ENCODE results near the gene EXD3.

EXD3 gene

DNA sequence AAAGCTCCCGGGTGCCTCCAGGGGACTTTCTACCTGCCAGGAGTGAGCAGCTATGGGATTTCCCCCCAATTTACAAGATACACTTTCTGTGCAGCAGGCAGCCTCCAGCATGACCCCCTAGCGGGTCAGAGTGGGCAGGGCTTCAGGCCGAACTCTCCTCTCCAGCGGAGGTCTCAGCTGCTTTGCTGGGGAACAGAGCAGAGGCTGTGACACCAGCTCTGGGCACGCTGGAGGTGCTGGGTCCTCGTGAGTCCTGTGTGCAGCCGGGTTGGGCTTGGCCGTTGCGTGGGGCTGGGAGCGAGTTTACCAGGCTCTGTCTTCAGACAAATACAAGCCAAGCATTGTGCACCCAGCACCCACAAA lies 123.8 kb downstream of the EXD3 start:
- Mint-ChIP-seq H3K36me3 (no peaks in the 10 kb centered on the region), H3K9me3 (no peaks in the 10 kb centered on the region), H3K4me3 (no peak overlapping the region), H3K27ac (no peak overlapping the region), H3K4me1 (peaks cover 14% of the 10 kb centered on the region)
- ATAC-seq (no peak), DNase-seq (ENCODE audit: low spot score in 2 of 2) (no peak)

GRCh38 chr9:137298401-137299202 lies 124.4 kb downstream of the EXD3 start:
- ATAC-seq (no peak), DNase-seq (ENCODE audit: low spot score in 2 of 2) (no peak)
- Mint-ChIP-seq H3K9me3 (no peaks in the 10 kb centered on the region), H3K4me3 (no peak overlapping the region), H3K27ac (no peak overlapping the region), H3K4me1 (peaks cover 14% of the 10 kb centered on the region), H3K36me3 (no peaks in the 10 kb centered on the region)

- DNase-seq (ENCODE audit: low spot score in 2 of 2) (peak in 1 of 2 donors; percentile 49), ATAC-seq (no peak)
- Mint-ChIP-seq H3K27ac (no peak overlapping the region), H3K4me1 (peaks cover 14% of the 10 kb centered on the region), H3K36me3 (no peaks in the 10 kb centered on the region), H3K9me3 (no peaks in the 10 kb centered on the region), H3K4me3 (no peak overlapping the region)
Measured at GRCh38 chr9:137297966-137298365, 125.0 kb downstream of the EXD3 start.

- H3K9me3 Mint-ChIP-seq = no peaks in the 10 kb centered on the region
- peak in 1 of 2 donors; percentile 51 for DNase-seq (ENCODE audit: low spot score in 2 of 2)
- peak overlapping the region; percentile 68 for H3K4me3 Mint-ChIP-seq
- peaks cover 14% of the 10 kb centered on the region for H3K4me1 Mint-ChIP-seq
- H3K27ac Mint-ChIP-seq = no peak overlapping the region
- H3K36me3 Mint-ChIP-seq = no peaks in the 10 kb centered on the region
- no peak for ATAC-seq
Measured at GRCh38 chr9:137296670-137297664, 126.0 kb downstream of the EXD3 start.

DNA sequence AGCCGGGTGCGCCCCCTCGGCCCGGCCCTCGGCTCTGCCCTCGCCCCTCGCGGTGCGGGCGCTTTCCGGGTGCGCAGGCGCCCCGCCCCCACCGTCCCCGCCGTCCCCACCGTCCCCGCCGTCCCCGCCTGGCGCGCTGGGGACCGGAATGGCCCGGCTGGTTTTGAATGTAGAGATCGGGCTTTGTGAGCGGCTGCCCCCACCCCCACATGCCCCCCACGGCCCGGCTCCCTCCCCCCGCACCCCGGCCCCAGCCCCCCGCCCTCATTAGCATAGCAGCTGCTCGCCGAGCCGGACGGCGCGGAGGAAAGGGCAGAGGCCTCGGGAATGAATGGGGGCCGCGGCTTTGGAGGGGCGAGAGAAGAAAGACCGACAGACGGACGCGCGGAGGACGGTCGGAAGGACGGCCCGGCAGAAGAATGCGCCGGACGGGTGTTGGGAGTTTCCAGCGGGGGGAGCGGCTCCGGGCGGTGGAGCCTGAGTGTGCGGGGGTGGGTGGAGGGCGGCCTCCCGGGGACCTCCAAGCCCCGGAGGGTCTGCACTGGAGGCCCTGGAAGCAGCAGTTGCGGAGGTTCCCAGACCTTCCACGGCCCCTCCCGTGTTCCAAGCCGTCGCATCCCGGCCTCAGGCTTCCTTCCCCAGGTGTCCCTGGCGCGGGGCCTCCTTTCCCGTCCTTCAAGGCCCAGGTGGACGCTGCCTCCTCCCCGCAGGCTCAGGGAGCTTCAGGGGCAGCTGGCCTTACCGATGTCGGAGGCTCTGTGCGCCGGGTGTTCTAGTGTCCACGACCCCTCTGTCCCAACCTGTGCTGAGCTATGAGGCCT lies 126.9 kb downstream of the EXD3 start:
- ATAC-seq = peak; percentile 22
- no peak for DNase-seq (ENCODE audit: low spot score in 2 of 2)
- Mint-ChIP-seq H3K36me3 (no peaks in the 10 kb centered on the region), H3K27ac (no peak overlapping the region), H3K9me3 (no peaks in the 10 kb centered on the region), H3K4me1 (peaks cover 13% of the 10 kb centered on the region), H3K4me3 (peak overlapping the region; percentile 68)

GRCh38 chr9:137295238-137295811 lies 127.6 kb downstream of the EXD3 start:
- Mint-ChIP-seq H3K36me3 (no peaks in the 10 kb centered on the region), H3K9me3 (no peaks in the 10 kb centered on the region), H3K27ac (no peak overlapping the region), H3K4me3 (no peak overlapping the region), H3K4me1 (peaks cover 7% of the 10 kb centered on the region)
- peak; percentile 64 to 77 for DNase-seq (ENCODE audit: low spot score in 2 of 2)
- peak; percentile 85 for ATAC-seq

GRCh38 chr9:137294681-137295237 lies 128.2 kb downstream of the EXD3 start:
- H3K27ac Mint-ChIP-seq = no peak overlapping the region
- H3K4me1 Mint-ChIP-seq = peaks cover 7% of the 10 kb centered on the region
- no peaks in the 10 kb centered on the region for H3K9me3 Mint-ChIP-seq
- H3K36me3 Mint-ChIP-seq = no peaks in the 10 kb centered on the region
- ATAC-seq = no peak
- no peak for DNase-seq (ENCODE audit: low spot score in 2 of 2)
- peak overlapping the region; percentile 42 for H3K4me3 Mint-ChIP-seq

GRCh38 chr9:137294091-137294680 lies 128.8 kb downstream of the EXD3 start:
- no peaks in the 10 kb centered on the region for H3K9me3 Mint-ChIP-seq
- H3K4me1 Mint-ChIP-seq = peaks cover 7% of the 10 kb centered on the region
- ATAC-seq (peak; percentile 60), DNase-seq (ENCODE audit: low spot score in 2 of 2) (peak in 1 of 2 donors; percentile 51)
- no peak overlapping the region for H3K27ac Mint-ChIP-seq
- peak overlapping the region; percentile 42 for H3K4me3 Mint-ChIP-seq
- H3K36me3 Mint-ChIP-seq = no peaks in the 10 kb centered on the region

GRCh38 chr9:137293482-137294090 lies 129.4 kb downstream of the EXD3 start:
- Mint-ChIP-seq H3K4me3 (no peak overlapping the region), H3K9me3 (no peaks in the 10 kb centered on the region), H3K36me3 (no peaks in the 10 kb centered on the region), H3K27ac (no peak overlapping the region), H3K4me1 (peaks cover 7% of the 10 kb centered on the region)
- ATAC-seq = no peak
- no peak for DNase-seq (ENCODE audit: low spot score in 2 of 2)

DNA sequence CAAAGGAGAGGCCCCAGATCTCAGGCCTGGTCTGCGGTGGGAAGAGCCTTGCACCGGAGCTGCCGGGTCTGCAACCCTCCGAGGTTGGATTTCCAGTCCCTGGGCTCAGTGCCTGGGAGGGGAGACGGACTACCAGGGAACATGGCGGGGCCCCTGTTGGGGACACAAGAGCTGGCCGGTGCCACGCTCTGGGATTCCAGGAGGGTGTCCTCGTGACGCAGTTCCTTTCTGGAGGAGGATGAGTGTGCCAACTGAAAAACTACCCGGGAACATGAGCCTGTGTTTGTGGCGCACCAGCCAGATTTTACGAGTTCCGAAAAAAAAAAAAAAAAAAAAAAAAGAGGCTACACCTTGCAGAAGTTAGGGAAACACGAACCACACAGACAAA lies 129.9 kb downstream of the EXD3 start:
- ATAC-seq (no peak), DNase-seq (ENCODE audit: low spot score in 2 of 2) (no peak)
- no peaks in the 10 kb centered on the region for H3K36me3 Mint-ChIP-seq
- no peak overlapping the region for H3K4me3 Mint-ChIP-seq
- peaks cover 7% of the 10 kb centered on the region for H3K4me1 Mint-ChIP-seq
- H3K9me3 Mint-ChIP-seq = no peaks in the 10 kb centered on the region
- H3K27ac Mint-ChIP-seq = no peak overlapping the region

DNA sequence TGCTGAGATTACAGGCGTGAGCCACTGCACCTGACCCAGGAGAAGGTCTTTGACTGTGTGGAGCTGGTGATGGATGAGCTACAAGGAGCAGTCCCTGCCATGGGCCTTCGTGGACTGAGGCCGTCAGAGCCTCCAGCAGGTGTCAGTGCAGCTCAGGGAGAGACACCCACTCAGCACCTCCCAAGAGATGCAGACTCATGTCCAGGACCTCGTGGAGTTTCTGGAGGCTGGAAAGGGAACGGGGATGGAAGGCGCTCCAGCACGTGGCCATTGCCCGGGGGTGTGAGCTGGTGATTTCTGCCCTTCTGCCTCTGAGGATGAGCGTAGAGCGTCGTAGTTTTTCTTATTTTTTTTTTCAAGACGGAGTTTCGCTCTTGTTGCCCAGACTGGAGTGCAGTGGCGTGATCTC lies 136.0 kb downstream of the EXD3 start:
- ATAC-seq = no peak
- no peak for DNase-seq (ENCODE audit: low spot score in 2 of 2)
- no peak overlapping the region for H3K27ac Mint-ChIP-seq
- peaks cover 9% of the 10 kb centered on the region for H3K36me3 Mint-ChIP-seq
- H3K9me3 Mint-ChIP-seq = no peaks in the 10 kb centered on the region
- no peaks in the 10 kb centered on the region for H3K4me1 Mint-ChIP-seq
- H3K4me3 Mint-ChIP-seq = no peak overlapping the region

DNA sequence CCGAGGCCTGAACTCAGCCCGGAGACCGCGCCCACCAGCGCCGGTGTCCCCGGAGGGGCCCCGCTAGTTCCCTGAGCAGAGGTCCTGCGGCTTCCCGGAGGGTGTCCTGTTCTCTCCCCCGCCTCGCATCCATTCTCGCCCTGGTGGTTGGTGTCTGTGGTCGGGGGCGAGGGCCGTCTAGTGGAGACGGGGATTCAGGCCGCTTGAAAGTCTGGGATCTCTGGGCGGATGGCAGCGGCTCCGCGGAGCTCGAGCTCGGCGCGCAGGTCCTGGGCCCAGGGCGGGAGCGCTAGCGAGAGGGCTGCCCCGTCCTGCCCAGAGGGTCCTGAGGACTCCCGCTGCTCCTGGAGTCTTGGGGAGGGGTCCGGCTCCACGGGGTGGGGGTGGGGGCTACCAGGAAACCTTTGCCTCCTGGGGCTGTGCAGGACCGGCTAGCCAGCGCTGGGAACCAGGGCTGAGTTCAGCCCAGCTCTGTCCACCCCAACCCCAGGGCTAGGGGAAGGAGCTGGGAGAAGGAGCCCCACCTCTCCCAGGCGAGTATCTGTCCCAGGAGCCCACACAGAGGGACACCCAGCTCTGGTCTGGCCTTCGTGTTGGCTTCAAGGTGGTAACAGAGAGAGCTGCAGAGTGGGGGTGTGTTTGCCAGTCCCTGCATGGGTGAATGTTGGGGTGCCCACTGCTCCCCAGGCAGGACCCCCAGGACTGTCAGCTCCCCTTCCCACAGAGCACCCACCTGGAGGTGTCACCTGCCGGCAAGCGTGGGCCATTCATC lies 141.4 kb downstream of the EXD3 start:
- Mint-ChIP-seq H3K9me3 (no peaks in the 10 kb centered on the region), H3K4me3 (no peak overlapping the region), H3K36me3 (peaks cover 11% of the 10 kb centered on the region), H3K4me1 (peaks cover 8% of the 10 kb centered on the region), H3K27ac (no peak overlapping the region)
- no peak for ATAC-seq
- DNase-seq (ENCODE audit: low spot score in 2 of 2) = no peak
